KBM-7 (cell line): ENCODE measurements around the gene PTP4A1.

Experiments used
- DNase-seq: peaks from one replicate; pipeline ENCODE4 v3.0.0-alpha.2; 2015
- in situ Hi-C: fragments of 300-500 bp; cut with MboI; formaldehyde crosslinking; loops from 2 replicates; pipeline ENCODE4 v1.14.3; 2020; ENCODE audit warnings: low sequenced_read_pairs, low pct_unique_long_range_greater_than_20kb, mixed read lengths

PTP4A1 gene

GRCh38 chr6:63553208-63553607 lies 19.1 kb upstream of the PTP4A1 start:
- in situ Hi-C loops = no loop called here
- DNase-seq = no peak

GRCh38 chr6:63553900-63554299 lies 18.4 kb upstream of the PTP4A1 start:
- no peak for DNase-seq
- in situ Hi-C loops = no loop called here

GRCh38 chr6:63554782-63555181 lies 17.5 kb upstream of the PTP4A1 start:
- no peak for DNase-seq
- in situ Hi-C loops = no loop called here

- in situ Hi-C loops = no loop called here
- DNase-seq = no peak
These were observed 15.9 kb upstream of the PTP4A1 start for GRCh38 chr6:63556369-63556768.

- in situ Hi-C loops = no loop called here
- no peak for DNase-seq
These were observed 14.0 kb upstream of the PTP4A1 start for GRCh38 chr6:63558278-63558677.

GRCh38 chr6:63560801-63561287 lies 11.4 kb upstream of the PTP4A1 start:
- in situ Hi-C loops = no loop called here
- DNase-seq = no peak

- in situ Hi-C loops = no loop called here
- DNase-seq = no peak
These were observed 11.0 kb upstream of the PTP4A1 start for GRCh38 chr6:63561288-63561687.

- no peak for DNase-seq
- in situ Hi-C loops = no loop called here
These were observed 9.0 kb upstream of the PTP4A1 start for GRCh38 chr6:63563235-63563634.

- in situ Hi-C loops = no loop called here
- no peak for DNase-seq
These were observed 7.1 kb upstream of the PTP4A1 start for GRCh38 chr6:63565058-63565726.

- DNase-seq = no peak
- in situ Hi-C loops = no loop called here
These were observed 6.3 kb upstream of the PTP4A1 start for GRCh38 chr6:63565727-63566596.

GRCh38 chr6:63567966-63568365 lies 4.3 kb upstream of the PTP4A1 start:
- DNase-seq = no peak
- in situ Hi-C loops = no loop called here

GRCh38 chr6:63571361-63572043 lies 778 bp upstream of the PTP4A1 start:
- in situ Hi-C loops = no loop called here
- DNase-seq = no peak

- DNase-seq = no peak
- in situ Hi-C loops = no loop called here
These were observed 431 bp downstream of the PTP4A1 start for GRCh38 chr6:63572747-63573075.

GRCh38 chr6:63573076-63573898 lies 1.0 kb downstream of the PTP4A1 start:
- in situ Hi-C loops = no loop called here
- peak; percentile 91 for DNase-seq

- in situ Hi-C loops = no loop called here
- DNase-seq = peak; percentile 79
These were observed 1.7 kb downstream of the PTP4A1 start for GRCh38 chr6:63573899-63574553.

GRCh38 chr6:63574554-63574900 lies 2.2 kb downstream of the PTP4A1 start:
- DNase-seq = no peak
- in situ Hi-C loops = no loop called here

GRCh38 chr6:63576147-63576772 lies 4.0 kb downstream of the PTP4A1 start:
- no peak for DNase-seq
- in situ Hi-C loops = no loop called here

GRCh38 chr6:63576985-63577712 lies 4.9 kb downstream of the PTP4A1 start:
- in situ Hi-C loops = no loop called here
- no peak for DNase-seq
